ENCODE data around the gene CCNYL1.

Gene CCNYL1

GRCh38 chr2:207791579-207792243, 80.3 kb downstream of the CCNYL1 start:
- DNase-seq (ENCODE audit: low read depth) = no peak

- DNase-seq (ENCODE audit: low read depth) = no peak
Measured at GRCh38 chr2:207792244-207792785, 80.9 kb downstream of the CCNYL1 start.

GRCh38 chr2:207796585-207797350, 85.3 kb downstream of the CCNYL1 start:
- no peak for DNase-seq (ENCODE audit: low read depth)

GRCh38 chr2:207801259-207801658, 89.8 kb downstream of the CCNYL1 start:
- DNase-seq (ENCODE audit: low read depth) = no peak

- DNase-seq (ENCODE audit: low read depth) = no peak
Measured at GRCh38 chr2:207802650-207803049, 91.2 kb downstream of the CCNYL1 start.

Measured in GM04504 (cell line).